HUES48 (cell line): ENCODE measurements around the gene SEPTIN5.

Experiments used
- H3K27ac ChIP-seq: one replicate; pipeline ENCODE4 v1.7.0; 2013; ENCODE audit warnings: low read depth, low read length, inconsistent platforms
- H3K27me3 ChIP-seq: 2 replicates; pipeline ENCODE4 v1.6.1; 2013; ENCODE audit warnings: mild to moderate bottlenecking, low read length; ENCODE audit not compliant: control insufficient read depth, insufficient read depth
- H3K36me3 ChIP-seq: 2 replicates; pipeline ENCODE4 v1.6.1; 2013; ENCODE audit warnings: low read length; ENCODE audit not compliant: control insufficient read depth, insufficient read depth
- H3K4me1 ChIP-seq: 2 replicates; pipeline ENCODE4 v1.6.1; 2013; ENCODE audit warnings: mild to moderate bottlenecking, low read length; ENCODE audit not compliant: control insufficient read depth, insufficient read depth
- H3K4me3 ChIP-seq: 2 replicates; pipeline ENCODE4 v1.5.1; 2013; ENCODE audit warnings: mild to moderate bottlenecking, low read depth, low read length
- H3K9ac ChIP-seq: 2 replicates; pipeline ENCODE4 v1.6.1; 2013; ENCODE audit warnings: mild to moderate bottlenecking, low read depth, low read length, moderate library complexity
- H3K9me3 ChIP-seq: 2 replicates; pipeline ENCODE4 v1.6.1; 2013; ENCODE audit warnings: low read length; ENCODE audit not compliant: control insufficient read depth, insufficient read depth

The SEPTIN5 gene

DNA sequence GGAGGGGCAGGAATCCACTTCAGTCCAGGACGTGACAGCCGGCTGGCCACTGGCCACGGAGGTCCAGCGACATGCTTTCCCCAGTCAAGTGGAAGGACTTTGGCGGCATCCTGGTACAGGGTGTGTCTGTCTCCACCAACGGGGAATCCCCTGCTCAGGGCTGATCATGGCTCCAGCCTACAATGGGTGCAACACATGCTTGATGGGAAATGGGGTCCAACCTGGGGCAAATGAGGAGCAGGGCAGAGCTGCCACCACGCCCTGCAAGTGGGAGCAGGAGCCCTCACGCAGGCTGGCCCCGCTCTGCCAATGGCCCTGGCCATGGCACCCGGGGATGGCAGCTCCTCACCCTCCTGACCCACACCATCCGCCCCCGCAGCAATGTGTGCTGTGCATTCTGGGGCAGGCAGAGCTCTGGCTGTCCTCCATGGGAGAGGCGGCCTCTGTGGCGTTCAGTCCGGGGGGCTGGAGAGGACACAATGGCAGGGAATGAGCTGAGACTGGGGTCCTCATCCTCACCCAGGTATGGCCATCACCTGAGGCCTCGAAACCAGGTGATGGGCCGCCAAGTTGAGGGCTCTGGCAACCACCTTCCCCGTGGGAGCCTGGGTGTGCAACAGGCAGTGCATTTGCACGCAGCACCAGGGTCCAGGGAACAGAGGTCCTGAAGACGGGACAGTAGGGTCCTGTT, 5.8 kb upstream of the SEPTIN5 start:
- Histone ChIP-seq H3K9me3 (no peaks in the 10 kb centered on the region), H3K4me3 (no peak overlapping the region), H3K27ac (no peak overlapping the region), H3K4me1 (peaks cover 18% of the 10 kb centered on the region), H3K36me3 (no peaks in the 10 kb centered on the region), H3K27me3 (peaks cover 37% of the 10 kb centered on the region), H3K9ac (no peak overlapping the region)

DNA sequence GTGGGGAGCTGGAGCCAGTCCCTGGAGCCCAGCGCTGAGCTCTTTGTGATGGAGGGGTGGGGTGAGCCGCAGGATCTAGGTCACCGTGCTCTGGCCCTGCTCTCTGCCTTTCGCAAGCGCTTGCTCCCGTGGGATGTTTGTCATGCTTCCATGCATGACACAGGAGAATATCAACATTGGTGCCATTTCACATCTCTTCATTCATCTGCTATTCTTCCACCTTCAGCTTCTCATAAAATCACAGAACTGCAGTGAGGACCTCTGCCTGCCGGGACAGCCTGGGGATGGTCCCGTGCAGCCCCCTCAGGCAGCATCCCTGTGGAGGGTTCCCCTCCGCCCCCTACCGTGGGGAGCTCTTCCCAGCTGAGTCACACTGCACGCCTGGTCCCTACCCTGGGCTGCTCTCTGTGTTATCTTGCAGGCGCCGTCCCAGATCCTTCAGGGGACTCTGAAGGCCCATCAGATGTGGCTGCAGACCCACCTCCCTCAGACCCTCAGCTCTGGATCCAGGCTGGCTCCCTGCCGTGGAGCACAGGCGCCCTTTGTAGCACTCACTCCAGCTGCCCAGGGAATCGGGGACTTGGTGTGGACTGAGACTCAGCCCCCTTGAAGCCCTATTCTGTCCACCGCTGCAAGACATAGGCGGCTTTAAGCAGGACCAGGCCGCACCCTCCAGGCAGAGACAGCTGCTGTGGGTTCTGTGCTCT, 5.1 kb upstream of the SEPTIN5 start:
- peaks cover 43% of the 10 kb centered on the region for H3K27me3 ChIP-seq
- no peaks in the 10 kb centered on the region for H3K9me3 ChIP-seq
- no peak overlapping the region for H3K4me3 ChIP-seq
- H3K9ac ChIP-seq, result no peak overlapping the region
- no peaks in the 10 kb centered on the region for H3K36me3 ChIP-seq
- H3K27ac ChIP-seq, result no peak overlapping the region
- H3K4me1 ChIP-seq, result peaks cover 15% of the 10 kb centered on the region

DNA sequence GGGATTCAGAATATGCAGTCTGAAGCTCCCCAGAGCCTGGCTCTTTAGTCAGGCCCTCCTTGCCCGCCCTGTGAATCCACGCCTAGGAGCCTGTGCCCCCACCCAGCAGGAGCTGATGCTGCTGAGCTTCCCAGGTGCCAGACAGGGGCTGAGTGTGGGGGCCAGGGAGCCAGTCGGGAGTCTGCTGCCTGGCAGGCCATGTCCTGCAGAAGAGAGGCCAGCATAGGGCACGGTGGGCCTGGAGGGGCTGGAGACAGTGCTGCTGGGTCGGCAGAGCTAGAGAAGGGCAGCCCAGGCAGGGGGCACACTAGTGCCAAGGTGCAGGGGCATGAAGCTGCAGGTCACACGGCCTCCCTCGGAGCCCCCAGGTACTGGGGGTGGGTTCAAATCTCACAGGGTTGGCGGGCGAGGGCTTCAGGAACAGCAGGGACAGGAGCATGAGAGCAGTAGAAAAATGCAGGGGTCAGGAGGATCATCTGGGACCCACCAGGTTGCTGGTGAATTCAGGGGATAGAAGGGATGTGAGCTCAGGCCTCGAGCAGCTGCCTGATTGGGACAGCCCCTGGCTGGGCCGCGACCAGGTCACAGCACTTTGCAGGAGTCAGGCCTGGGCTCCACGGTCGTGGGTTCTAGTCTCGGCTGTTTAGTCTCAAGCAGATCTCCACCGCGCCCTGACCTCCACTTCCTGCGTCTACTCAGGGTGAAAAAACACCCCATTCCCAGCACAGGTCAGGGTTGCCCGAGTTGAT, 4.1 kb upstream of the SEPTIN5 start:
- Histone ChIP-seq H3K36me3 (no peaks in the 10 kb centered on the region), H3K4me1 (peaks cover 5% of the 10 kb centered on the region), H3K27ac (no peak overlapping the region), H3K27me3 (peaks cover 51% of the 10 kb centered on the region), H3K4me3 (no peak overlapping the region), H3K9ac (no peak overlapping the region), H3K9me3 (no peaks in the 10 kb centered on the region)

DNA sequence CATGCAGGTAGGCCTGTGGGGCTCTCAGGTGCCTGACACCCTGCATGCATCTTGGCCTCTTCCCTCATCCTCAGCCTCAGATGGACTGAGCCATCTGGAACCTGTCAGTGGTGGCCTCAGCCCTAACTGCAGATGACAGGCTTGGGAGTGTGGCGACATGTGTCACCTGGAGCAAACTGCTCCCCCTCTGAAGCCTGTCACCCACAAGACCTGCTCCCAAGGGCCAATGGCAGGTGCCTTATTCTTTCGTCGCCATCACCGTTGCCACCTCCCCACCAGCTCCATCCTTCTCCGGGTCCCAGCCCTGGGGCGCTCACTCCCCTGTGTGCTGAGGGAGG, 3.6 kb upstream of the SEPTIN5 start:
- Histone ChIP-seq H3K27ac (no peak overlapping the region), H3K27me3 (peaks cover 56% of the 10 kb centered on the region)

DNA sequence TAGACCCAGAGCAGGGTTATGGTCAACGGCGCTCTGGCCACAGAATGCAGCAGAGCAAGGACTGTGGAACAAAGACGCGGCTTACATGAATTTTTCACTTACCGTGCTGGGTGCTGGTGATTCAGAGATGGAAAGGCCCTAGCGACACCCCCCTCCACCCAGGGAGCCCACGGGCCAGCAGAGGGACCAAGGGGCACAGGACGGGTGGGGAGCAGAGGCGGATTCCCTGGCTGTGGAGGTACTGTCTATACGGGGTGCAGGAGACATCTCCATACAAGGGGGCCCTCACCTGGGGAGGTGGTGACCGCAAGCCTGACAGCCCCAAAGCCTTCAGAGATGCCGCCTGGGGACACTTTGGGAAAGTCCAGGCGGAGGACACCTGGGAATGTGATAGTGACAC, 1.1 kb upstream of the SEPTIN5 start:
- Histone ChIP-seq H3K4me1 (no peaks in the 10 kb centered on the region; the same call in 1 of the 2 replicates), H3K27ac (no peak overlapping the region), H3K36me3 (no peaks in the 10 kb centered on the region)

More for the DNA sequence above, 3.6 kb upstream of the SEPTIN5 start:
- Histone ChIP-seq H3K9me3 (no peaks in the 10 kb centered on the region), H3K4me1 (peaks cover 2% of the 10 kb centered on the region; the same call in 1 of the 2 replicates), H3K4me3 (no peak overlapping the region), H3K36me3 (no peaks in the 10 kb centered on the region), H3K9ac (no peak overlapping the region)

DNA sequence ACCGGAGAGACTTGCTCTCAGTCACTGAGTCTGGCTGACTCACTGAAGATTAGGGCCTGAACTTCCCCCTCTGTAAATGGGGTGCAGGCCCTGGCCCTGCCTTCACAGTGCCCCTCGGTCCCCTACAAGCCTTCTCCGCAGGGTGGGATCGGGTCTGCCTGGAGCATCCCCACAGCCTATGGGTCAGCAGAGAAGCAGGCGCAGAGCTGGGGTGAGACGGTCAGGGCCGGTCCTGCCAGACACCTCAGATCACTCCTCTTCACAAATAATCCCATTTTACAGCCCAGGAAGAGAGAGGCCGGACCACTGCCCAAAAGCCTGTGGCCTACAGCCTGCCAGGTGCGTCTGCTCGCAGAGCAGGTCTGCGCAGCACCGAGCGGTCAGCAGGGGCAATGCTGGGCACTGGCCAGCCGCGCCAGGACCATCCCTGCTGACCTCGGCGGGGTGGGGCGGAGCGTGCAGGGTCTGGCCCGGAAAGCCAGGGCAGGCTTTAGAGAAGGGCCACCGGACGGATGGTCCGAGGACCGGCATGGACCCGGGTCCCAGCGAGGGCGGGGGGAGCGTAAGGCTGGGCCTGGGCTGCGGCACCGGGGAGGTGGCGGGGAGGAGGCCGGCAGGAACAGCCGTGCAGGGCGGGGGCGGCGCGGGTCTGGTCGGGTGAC, 522 bp upstream of the SEPTIN5 start:
- Histone ChIP-seq H3K36me3 (no peaks in the 10 kb centered on the region), H3K4me3 (peak overlapping the region; percentile 50), H3K9ac (no peak overlapping the region), H3K27me3 (peaks cover 67% of the 10 kb centered on the region), H3K9me3 (no peaks in the 10 kb centered on the region), H3K27ac (no peak overlapping the region), H3K4me1 (no peaks in the 10 kb centered on the region; the same call in 1 of the 2 replicates)

More for the DNA sequence above, 1.1 kb upstream of the SEPTIN5 start:
- Histone ChIP-seq H3K9ac (no peak overlapping the region), H3K27me3 (peaks cover 67% of the 10 kb centered on the region), H3K4me3 (no peak overlapping the region), H3K9me3 (no peaks in the 10 kb centered on the region)

DNA sequence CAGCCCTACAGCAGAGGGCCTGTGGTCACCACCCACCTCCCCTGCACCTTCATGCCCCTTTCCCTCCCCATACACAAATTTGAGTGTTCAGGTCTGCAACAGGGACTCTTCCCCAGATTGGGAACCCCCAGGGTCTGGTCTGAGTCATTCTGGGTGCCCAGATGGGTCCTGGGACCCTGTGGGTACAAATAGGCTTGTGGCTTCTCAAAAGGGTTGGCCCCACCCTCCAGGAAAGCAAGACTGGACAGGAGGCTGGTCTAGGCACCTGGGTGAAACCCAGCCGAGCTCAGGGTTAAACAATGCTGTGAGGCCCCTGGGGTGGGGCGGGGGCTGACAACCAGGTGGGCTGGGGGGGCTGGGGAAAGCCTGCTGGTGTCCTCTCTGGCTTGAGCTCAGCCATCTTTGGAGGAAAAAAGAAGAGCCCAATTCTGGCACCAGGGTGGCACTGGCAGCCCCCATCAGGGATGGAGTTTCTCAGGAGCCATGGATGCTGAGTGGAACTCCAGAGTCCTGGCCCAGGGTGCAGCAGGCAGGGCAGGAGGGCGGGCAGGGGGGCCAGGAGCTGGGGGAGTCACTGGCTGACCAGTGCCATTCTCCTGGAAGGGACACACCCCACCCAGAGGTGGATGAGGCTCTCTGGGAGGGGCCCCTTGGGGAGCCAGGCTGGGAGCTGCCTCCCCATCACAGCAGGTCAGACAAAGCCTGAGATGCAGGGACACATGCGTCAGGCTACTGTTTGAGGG, 1.1 kb downstream of the SEPTIN5 start:
- no peak overlapping the region for H3K9ac ChIP-seq
- H3K27me3 ChIP-seq, result peaks cover 80% of the 10 kb centered on the region
- H3K36me3 ChIP-seq, result no peaks in the 10 kb centered on the region
- H3K9me3 ChIP-seq, result no peaks in the 10 kb centered on the region
- no peaks in the 10 kb centered on the region; the same call in 1 of the 2 replicates for H3K4me1 ChIP-seq
- peak overlapping the region; percentile 52; the same call in 1 of the 2 replicates for H3K4me3 ChIP-seq
- H3K27ac ChIP-seq, result no peak overlapping the region

DNA sequence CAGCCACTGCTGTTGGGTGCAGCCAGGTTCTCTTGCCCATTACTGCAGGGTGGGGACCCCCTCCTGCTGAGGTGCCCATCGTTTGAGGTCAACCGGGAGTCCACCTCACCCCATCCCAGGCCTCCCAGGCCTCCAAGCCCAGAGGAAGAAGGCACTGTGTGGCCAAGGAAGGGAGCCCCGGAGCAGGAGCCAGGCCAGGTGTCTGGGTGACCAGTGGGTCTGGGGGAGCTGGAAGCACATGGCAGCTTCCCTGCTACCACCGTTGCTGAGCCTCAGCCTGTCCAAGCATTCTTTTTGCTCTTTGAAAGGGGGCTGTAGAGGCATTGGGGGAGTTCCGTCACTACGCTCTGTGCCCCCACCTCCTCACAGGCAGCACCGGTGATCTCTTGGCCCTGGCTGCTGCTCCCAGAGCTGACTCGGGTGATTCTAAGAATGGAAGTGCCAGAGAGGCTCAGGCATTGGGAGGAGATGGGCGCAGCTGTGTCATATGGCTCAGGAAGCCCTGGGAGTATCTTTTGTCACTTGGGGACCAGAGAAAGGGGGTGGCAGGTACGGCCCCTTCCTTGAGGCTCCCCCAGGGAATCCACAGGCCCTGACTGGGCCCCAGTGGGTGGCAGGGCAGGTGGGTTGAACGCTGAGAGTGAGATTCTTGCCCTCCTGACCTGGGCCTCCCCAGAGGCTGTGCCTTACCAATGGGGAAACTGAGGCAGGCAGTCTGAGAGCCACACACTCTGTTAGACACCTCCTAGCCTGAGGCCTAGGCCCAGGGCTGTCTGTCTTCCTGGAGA, 1.9 kb downstream of the SEPTIN5 start:
- Histone ChIP-seq H3K27me3 (peaks cover 89% of the 10 kb centered on the region), H3K27ac (no peak overlapping the region), H3K9me3 (no peaks in the 10 kb centered on the region), H3K9ac (no peak overlapping the region), H3K4me3 (no peak overlapping the region), H3K4me1 (peaks cover under 1% of the 10 kb centered on the region), H3K36me3 (no peaks in the 10 kb centered on the region)

DNA sequence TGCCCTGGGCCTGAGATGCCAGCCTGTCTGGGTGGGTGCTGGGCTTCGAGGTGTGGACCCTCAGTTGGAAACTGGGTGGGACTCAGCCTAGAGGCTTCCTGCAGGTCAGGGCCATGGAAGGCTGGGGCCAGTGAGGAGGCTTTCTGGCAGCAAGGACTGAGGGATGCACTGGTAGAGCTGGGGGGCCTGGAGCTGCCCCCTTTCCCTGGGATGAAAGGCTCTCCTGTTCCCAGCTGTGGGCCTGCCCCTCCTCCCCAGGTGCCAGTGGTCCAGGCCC, 2.5 kb downstream of the SEPTIN5 start:
- Histone ChIP-seq H3K4me3 (no peak overlapping the region), H3K9ac (no peak overlapping the region), H3K9me3 (no peaks in the 10 kb centered on the region), H3K27me3 (peaks cover 92% of the 10 kb centered on the region), H3K27ac (no peak overlapping the region), H3K4me1 (peaks cover 3% of the 10 kb centered on the region), H3K36me3 (no peaks in the 10 kb centered on the region)

DNA sequence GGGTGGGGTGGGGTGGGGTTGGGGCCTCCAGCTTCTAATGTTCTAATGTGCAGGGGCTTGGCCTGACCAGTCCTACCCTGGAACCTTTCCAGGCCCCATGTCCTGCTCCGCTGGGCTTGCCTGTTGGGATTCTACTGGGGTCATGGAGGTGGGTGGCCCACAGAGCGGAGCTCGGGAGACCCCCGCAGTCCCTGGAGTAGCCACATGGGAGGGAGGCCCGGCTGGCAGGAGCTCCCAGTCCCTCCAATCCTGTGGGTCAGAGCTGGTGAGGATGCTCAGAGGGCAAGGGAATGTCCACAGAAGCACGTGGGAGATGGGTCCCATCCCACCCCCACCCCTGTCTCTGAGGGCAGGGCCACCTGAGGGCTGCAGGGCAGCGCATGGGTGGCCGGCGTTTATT, 2.9 kb downstream of the SEPTIN5 start:
- peaks cover 3% of the 10 kb centered on the region for H3K4me1 ChIP-seq
- H3K9me3 ChIP-seq, result no peaks in the 10 kb centered on the region
- H3K27ac ChIP-seq, result no peak overlapping the region
- H3K36me3 ChIP-seq, result no peaks in the 10 kb centered on the region
- no peak overlapping the region for H3K9ac ChIP-seq
- peaks cover 93% of the 10 kb centered on the region for H3K27me3 ChIP-seq
- H3K4me3 ChIP-seq, result no peak overlapping the region
